Smooth muscle cell (in vitro differentiated cells): Measurements from ENCODE around the gene DHCR7. TPM values are rescaled to one million over a fixed set of nuclear protein-coding genes. Genes with fewer than 3 reads are reported as not detected.

Experiments used
- DNase-seq: peaks from one replicate; lab custom pipeline; 2025; ENCODE audit not compliant: unreplicated experiment; lab: John Stamatoyannopoulos, UW
- H2AFZ ChIP-seq: fragments of 200-600 bp; sonication (generic); 2 replicates; pipeline ENCODE4 v1.6.0; 2016; ENCODE audit warnings: antibody characterized with exemption, low read depth, mild to moderate bottlenecking
- H3F3A ChIP-seq: fragments of 200-600 bp; sonication (generic); 2 replicates; pipeline ENCODE4 v1.6.0; 2017; ENCODE audit warnings: antibody characterized with exemption, low read depth
- H3K27ac ChIP-seq: fragments of 200-600 bp; sonication (generic); 2 replicates; pipeline ENCODE4 v1.5.1; 2016; ENCODE audit warnings: low read depth, mild to moderate bottlenecking
- H3K27me3 ChIP-seq: fragments of 200-600 bp; sonication (generic); 2 replicates; pipeline ENCODE4 v1.6.1; 2016; ENCODE audit warnings: low read depth, mild to moderate bottlenecking
- H3K36me3 ChIP-seq: fragments of 200-600 bp; sonication (generic); 2 replicates; pipeline ENCODE4 v1.5.1; 2016; ENCODE audit warnings: low read depth
- H3K4me1 ChIP-seq: fragments of 200-600 bp; sonication (generic); 2 replicates; pipeline ENCODE4 v1.5.1; 2016; ENCODE audit warnings: low read depth
- H3K4me2 ChIP-seq: fragments of 200-600 bp; sonication (generic); 2 replicates; pipeline ENCODE4 v1.6.0; 2016; ENCODE audit warnings: mild to moderate bottlenecking
- H3K4me3 ChIP-seq: fragments of 200-600 bp; sonication (generic); 2 replicates; pipeline ENCODE4 v1.5.1; 2016; ENCODE audit warnings: mild to moderate bottlenecking
- H3K79me2 ChIP-seq: fragments of 200-600 bp; sonication (generic); 2 replicates; pipeline ENCODE4 v1.6.0; 2016; ENCODE audit warnings: low read depth, mild to moderate bottlenecking
- H3K9ac ChIP-seq: fragments of 200-600 bp; sonication (generic); 2 replicates; pipeline ENCODE4 v1.6.0; 2016; ENCODE audit warnings: low read depth
- H3K9me3 ChIP-seq: fragments of 200-600 bp; sonication (generic); replicated peaks from 2 replicates; pipeline ENCODE4 v1.5.1; 2016; ENCODE audit warnings: low read depth
- H4K20me1 ChIP-seq: fragments of 200-600 bp; sonication (generic); 2 replicates; pipeline ENCODE4 v1.6.0; 2016; ENCODE audit warnings: low read depth
- WGBS: methylation state at CpG from one replicate; pipeline ENCODE4 v1.1.7; 2016; ENCODE audit warnings: low lambda C conversion rate; 5-methylcytosine and 5-hydroxymethylcytosine counted together
- polyA plus RNA-seq: library from polyadenylated mRNA; unstranded; fragments of >200 nt; fragmentation: Nextera tagmentation; extraction: Ambion mirVana; gene quantifications from 2 replicates; pipeline ENCODE4 v1.2.1, GENCODE V29; 2016
- total RNA-seq: library from RNA; depleted of rRNA; stranded (reverse); fragments of >200 nt; gene quantifications from 2 replicates; pipeline ENCODE4 v1.2.3, GENCODE V29; 2014
- TF ChIP-seq, protein P1 (sequence below): fragments of 200-600 bp; sonication (generic); IDR thresholded peaks from 2 replicates; pipeline ENCODE4 v1.5.1; 2017; ENCODE audit warnings: borderline replicate concordance, mild to moderate bottlenecking, antibody characterized with exemption; ENCODE audit not compliant: insufficient read depth, poor library complexity, severe bottlenecking

The DHCR7 gene
- total and polyA plus RNA-seq, 2 experiments from 2014 or later = 50.1 to 99.1 TPM

DNA sequence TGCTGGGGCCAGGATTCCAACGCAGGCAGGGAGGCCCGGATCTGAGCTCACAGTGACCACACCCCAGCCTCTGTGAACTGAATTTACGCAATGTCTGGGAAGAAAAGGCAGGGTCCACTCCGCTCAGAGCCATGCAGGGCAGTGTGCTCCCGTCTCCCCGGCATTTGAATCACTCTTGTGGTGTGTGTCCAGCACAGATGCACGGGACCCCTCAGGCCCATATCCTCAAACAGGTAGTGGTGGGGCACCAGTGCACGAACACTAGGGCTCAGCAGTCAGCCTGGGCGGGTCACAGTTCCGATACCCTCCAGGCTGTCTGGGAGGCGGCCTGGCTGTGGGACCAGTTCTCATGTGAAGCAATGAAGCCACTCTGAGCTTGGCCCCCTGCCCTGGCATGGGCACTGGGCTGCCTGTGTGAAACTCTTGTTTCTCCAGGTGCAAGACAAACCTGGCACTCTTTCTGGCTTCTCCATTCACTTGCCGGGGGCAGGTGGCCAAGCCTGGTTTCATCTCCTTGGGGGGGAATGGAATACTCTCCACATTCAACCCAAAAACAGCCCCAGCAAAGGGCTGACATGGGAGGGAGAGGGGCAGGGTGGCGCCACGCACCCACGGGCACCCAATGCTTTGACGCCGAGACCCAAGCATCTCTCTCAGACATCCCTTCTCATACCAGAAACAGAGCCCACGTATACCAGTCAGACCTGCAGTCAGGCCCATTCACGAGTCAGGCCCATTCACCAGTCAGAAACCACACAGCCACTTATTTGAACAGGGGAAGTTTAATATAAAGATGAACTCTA is 14.3 kb downstream of the DHCR7 start:
- 91% methylated on average over 18 of the region's 19 CpGs for WGBS
- H3K27ac ChIP-seq = no peak overlapping the region

DNA sequence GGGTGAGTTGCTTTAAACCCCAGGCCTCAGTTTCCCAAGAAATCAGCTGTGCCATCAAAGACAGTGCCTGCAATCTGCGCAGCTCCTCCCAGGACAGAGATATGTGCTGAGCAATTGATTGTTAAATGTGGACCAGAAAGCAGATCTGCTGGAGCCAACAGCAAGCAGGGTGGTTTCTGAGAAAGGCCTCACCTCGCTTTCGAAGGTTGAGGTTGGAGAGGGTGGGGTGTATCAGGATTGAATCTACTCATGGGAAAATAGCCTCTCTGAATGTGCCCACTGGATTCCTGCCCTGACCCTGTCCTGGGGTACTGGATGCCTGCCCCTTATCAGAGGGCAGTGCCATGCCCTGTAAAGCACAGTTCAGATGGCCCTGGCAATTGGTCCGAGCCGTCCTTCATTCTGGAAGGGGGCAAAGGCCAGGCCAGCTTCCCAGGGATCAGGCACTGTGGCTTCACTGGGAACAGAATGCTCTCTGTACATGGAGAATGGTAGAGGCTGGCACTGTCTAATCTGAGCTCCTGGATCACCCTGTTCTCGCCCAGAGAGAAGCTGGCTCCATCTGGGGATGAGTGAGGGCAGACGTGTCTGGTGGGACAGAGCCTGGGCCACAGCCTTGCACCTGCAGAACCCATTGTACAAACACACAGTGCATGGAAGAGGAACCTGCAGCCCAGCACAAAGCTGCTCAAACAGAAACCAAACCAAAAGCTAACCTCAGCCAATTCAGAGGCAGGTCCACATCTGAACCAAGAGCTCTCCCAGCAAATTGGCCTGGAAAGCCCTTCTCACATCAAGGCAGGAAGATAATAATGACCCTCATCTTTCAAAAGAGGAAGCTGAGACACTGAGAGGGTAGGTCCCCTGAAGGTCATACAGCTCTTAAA is 15.2 kb downstream of the DHCR7 start:
- H3F3A ChIP-seq = no peaks in the 10 kb centered on the region
- WGBS = 95% methylated on average over 7 of the region's 7 CpGs

More for the DNA sequence above, 14.3 kb downstream of the DHCR7 start:
- Histone ChIP-seq H2AFZ (no peak overlapping the region), H3K4me2 (no peak overlapping the region), H3K27me3 (no peaks in the 10 kb centered on the region), H3F3A (no peaks in the 10 kb centered on the region), H3K9me3 (no peaks in the 10 kb centered on the region), H3K36me3 (no peaks in the 10 kb centered on the region), H3K79me2 (no peaks in the 10 kb centered on the region), H3K9ac (no peak overlapping the region), H3K4me1 (no peaks in the 10 kb centered on the region), H4K20me1 (no peaks in the 10 kb centered on the region), H3K4me3 (no peak overlapping the region)
- TF ChIP-seq, protein P1, sequence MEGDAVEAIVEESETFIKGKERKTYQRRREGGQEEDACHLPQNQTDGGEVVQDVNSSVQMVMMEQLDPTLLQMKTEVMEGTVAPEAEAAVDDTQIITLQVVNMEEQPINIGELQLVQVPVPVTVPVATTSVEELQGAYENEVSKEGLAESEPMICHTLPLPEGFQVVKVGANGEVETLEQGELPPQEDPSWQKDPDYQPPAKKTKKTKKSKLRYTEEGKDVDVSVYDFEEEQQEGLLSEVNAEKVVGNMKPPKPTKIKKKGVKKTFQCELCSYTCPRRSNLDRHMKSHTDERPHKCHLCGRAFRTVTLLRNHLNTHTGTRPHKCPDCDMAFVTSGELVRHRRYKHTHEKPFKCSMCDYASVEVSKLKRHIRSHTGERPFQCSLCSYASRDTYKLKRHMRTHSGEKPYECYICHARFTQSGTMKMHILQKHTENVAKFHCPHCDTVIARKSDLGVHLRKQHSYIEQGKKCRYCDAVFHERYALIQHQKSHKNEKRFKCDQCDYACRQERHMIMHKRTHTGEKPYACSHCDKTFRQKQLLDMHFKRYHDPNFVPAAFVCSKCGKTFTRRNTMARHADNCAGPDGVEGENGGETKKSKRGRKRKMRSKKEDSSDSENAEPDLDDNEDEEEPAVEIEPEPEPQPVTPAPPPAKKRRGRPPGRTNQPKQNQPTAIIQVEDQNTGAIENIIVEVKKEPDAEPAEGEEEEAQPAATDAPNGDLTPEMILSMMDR = no peak
- DNase-seq = no peak

DNA sequence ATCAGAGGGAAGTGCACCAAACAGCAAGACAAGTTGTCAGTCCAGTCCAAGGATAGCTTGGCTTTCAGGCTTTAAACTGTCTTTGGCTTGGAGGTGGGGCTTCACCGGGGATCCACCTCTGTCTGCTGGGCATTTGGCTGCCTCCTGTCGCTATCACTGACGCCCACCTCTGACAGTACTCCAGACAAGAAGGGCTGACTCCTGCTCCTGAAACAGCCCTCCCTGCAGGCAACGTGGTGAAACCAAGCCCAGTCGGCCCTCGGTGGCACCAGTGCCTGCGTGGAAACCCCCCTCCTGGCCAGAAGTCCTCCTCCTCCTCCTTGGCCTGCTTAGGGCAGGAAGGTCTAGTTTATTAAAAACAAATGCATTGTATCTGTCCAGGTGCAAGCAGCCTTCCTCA is 16.9 kb downstream of the DHCR7 start:
- Histone ChIP-seq H3K4me3 (no peak overlapping the region), H3K4me2 (no peak overlapping the region), H3K79me2 (no peaks in the 10 kb centered on the region), H3K9ac (no peak overlapping the region), H4K20me1 (no peaks in the 10 kb centered on the region), H3K27me3 (no peaks in the 10 kb centered on the region), H2AFZ (no peak overlapping the region), H3F3A (no peaks in the 10 kb centered on the region), H3K9me3 (no peaks in the 10 kb centered on the region), H3K27ac (no peak overlapping the region), H3K36me3 (no peaks in the 10 kb centered on the region), H3K4me1 (no peaks in the 10 kb centered on the region)
- DNase-seq = no peak
- TF ChIP-seq, protein P1 = no peak
- 63% methylated on average over 7 of the region's 7 CpGs for WGBS

More for the DNA sequence above, 15.2 kb downstream of the DHCR7 start:
- no peaks in the 10 kb centered on the region for H3K27me3 ChIP-seq
- no peak for DNase-seq
- H3K36me3 ChIP-seq = no peaks in the 10 kb centered on the region
- TF ChIP-seq, protein P1 = no peak
- no peaks in the 10 kb centered on the region for H4K20me1 ChIP-seq
- H3K9me3 ChIP-seq = no peaks in the 10 kb centered on the region
- H3K4me3 ChIP-seq = no peak overlapping the region
- no peak overlapping the region for H3K4me2 ChIP-seq
- H3K27ac ChIP-seq = no peak overlapping the region
- no peaks in the 10 kb centered on the region for H3K79me2 ChIP-seq
- no peaks in the 10 kb centered on the region for H3K4me1 ChIP-seq
- H3K9ac ChIP-seq = no peak overlapping the region
- no peak overlapping the region for H2AFZ ChIP-seq
